Osteoblast (primary cell): ENCODE data around the gene NEMP2. TPM values are rescaled to one million over a fixed set of nuclear protein-coding genes. Genes with fewer than 3 reads are reported as not detected.

Source experiments
- DNase-seq: peaks from one replicate; pipeline ENCODE4 v3.0.0; 2011; ENCODE audit warnings: low spot score, mixed read lengths; ENCODE audit not compliant: insufficient read length; ENCODE audit errors: missing footprints
- H2AFZ ChIP-seq: 2 replicates; pipeline ENCODE4 v1.6.0; 2011; ENCODE audit warnings: mild to moderate bottlenecking, low read length
- H3K27ac ChIP-seq: 2 replicates; pipeline ENCODE4 v1.5.1; 2011; ENCODE audit warnings: mild to moderate bottlenecking, low read depth, low read length, moderate library complexity
- H3K27me3 ChIP-seq: 2 replicates; pipeline ENCODE4 v1.6.0; 2012; ENCODE audit warnings: mild to moderate bottlenecking, control low read depth, inconsistent platforms, low read length, moderate library complexity; ENCODE audit not compliant: insufficient read depth
- H3K36me3 ChIP-seq: 2 replicates; pipeline ENCODE4 v1.5.1; 2011; ENCODE audit warnings: mild to moderate bottlenecking, low read length, control low read depth, moderate library complexity; ENCODE audit not compliant: insufficient read depth
- H3K4me1 ChIP-seq: 2 replicates; pipeline ENCODE4 v1.5.1; 2011; ENCODE audit warnings: mild to moderate bottlenecking, low read length, control low read depth, moderate library complexity; ENCODE audit not compliant: insufficient read depth
- H3K4me2 ChIP-seq: 2 replicates; pipeline ENCODE4 v1.6.0; 2011; ENCODE audit warnings: mild to moderate bottlenecking, low read length; ENCODE audit not compliant: insufficient read depth
- H3K4me3 ChIP-seq: fragments of 200-600 bp; sonication (generic); 3 replicates; pipeline ENCODE4 v1.5.1; 2012; ENCODE audit warnings: mild to moderate bottlenecking, low read length, inconsistent platforms; ENCODE audit not compliant: insufficient read depth
- H3K79me2 ChIP-seq: 2 replicates; pipeline ENCODE4 v1.6.0; 2012; ENCODE audit warnings: mild to moderate bottlenecking, low read length, control low read depth, inconsistent platforms; ENCODE audit not compliant: insufficient read depth
- H3K9me3 ChIP-seq: 2 replicates; pipeline ENCODE4 v1.5.1; 2011; ENCODE audit warnings: low read depth, low read length, control low read depth
- H4K20me1 ChIP-seq: 2 replicates; pipeline ENCODE4 v1.6.0; 2012; ENCODE audit warnings: mild to moderate bottlenecking, low read length, control low read depth; ENCODE audit not compliant: insufficient read depth
- total RNA-seq: library from RNA; depleted of rRNA; stranded (reverse); fragments of >200 nt; gene quantifications from 2 replicates; pipeline ENCODE4 v1.2.3, GENCODE V29; 2012
- TF ChIP-seq, protein P1 (sequence below): IDR thresholded peaks from 2 replicates; pipeline ENCODE4 v1.5.1; 2011; ENCODE audit warnings: mild to moderate bottlenecking, low read depth, low read length, moderate library complexity; ENCODE audit errors: extremely low read depth

Gene NEMP2
- total RNA-seq, 1 donor, result 4.7 TPM

DNA sequence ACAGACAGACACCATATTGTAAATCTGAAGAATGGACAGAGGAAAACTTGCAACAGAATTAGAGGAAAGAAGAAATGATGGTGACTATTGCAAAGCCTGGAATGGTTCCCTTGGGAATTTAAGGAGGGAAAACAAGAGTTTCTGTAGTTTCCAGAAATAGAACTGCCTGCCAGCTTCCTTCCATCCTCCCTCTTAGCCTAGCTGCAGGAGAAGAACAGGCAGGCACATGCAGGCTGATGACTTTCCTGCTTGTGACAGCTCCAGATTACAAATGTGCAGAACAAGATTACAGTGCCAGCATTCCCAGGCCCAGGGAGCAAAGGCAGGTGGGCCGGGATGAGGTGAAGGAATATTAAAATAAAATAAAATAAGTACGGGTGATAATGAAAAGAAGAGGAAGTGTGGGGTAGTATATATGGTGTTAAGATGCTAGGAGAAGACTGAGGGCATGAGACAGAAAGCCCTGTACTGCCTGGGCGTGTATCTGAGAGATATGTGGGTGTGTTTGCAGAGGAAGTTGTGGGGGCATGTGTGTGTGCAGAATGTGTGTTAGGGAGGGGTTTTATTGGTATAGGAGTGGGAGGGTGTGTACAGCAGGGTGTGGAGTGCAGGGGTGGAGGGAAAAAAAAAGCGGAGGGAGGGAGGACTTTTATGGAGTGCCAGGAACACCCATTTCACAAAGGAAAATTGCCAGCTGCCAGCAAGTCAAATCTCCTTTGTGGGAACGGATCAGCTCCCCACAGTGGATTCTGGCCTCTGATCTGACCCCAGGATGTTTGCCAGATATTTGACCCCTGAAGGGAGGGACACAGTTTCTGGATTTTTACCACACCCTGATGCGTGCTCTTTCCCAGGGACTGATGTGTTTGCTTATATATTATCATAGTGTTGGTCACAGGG lies 43.9 kb upstream of the NEMP2 start:
- peak overlapping the region; percentile 3 for H3K4me3 ChIP-seq
- H2AFZ ChIP-seq, result peak overlapping the region; percentile 43
- peaks cover 11% of the 10 kb centered on the region for H3K4me1 ChIP-seq
- H3K27me3 ChIP-seq, result no peaks in the 10 kb centered on the region
- no peaks in the 10 kb centered on the region for H3K36me3 ChIP-seq
- peak; percentile 65 for DNase-seq
- peak overlapping the region; percentile 21 for H3K27ac ChIP-seq
- TF ChIP-seq, protein P1, sequence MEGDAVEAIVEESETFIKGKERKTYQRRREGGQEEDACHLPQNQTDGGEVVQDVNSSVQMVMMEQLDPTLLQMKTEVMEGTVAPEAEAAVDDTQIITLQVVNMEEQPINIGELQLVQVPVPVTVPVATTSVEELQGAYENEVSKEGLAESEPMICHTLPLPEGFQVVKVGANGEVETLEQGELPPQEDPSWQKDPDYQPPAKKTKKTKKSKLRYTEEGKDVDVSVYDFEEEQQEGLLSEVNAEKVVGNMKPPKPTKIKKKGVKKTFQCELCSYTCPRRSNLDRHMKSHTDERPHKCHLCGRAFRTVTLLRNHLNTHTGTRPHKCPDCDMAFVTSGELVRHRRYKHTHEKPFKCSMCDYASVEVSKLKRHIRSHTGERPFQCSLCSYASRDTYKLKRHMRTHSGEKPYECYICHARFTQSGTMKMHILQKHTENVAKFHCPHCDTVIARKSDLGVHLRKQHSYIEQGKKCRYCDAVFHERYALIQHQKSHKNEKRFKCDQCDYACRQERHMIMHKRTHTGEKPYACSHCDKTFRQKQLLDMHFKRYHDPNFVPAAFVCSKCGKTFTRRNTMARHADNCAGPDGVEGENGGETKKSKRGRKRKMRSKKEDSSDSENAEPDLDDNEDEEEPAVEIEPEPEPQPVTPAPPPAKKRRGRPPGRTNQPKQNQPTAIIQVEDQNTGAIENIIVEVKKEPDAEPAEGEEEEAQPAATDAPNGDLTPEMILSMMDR, result no peak
- H3K9me3 ChIP-seq, result no peaks in the 10 kb centered on the region
- no peaks in the 10 kb centered on the region for H4K20me1 ChIP-seq
- H3K4me2 ChIP-seq, result peak overlapping the region; percentile 29
- no peaks in the 10 kb centered on the region for H3K79me2 ChIP-seq

DNA sequence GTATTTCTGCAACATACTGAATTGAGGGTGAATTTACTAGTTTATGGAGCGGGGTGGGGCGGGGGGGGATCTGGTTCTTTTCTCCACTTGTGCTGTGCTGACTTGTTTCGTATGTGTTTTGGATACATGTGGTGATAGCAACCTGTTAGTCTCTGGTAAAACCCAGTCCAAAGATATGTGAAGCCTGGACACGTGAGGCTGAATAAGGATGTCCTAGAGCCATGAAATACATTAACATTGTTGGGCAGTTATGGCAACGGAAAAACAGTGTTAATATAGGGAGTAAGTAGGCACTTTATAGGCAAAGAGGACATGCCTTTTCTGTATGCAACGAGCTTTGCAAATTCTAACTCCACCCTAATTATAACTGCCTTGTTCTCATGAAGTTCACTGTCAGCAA lies 42.1 kb upstream of the NEMP2 start:
- TF ChIP-seq, protein P1, result no peak
- peaks cover 10% of the 10 kb centered on the region for H3K4me1 ChIP-seq
- H3K27me3 ChIP-seq, result no peaks in the 10 kb centered on the region
- no peak for DNase-seq
- no peak overlapping the region for H2AFZ ChIP-seq
- H4K20me1 ChIP-seq, result no peaks in the 10 kb centered on the region
- no peaks in the 10 kb centered on the region for H3K79me2 ChIP-seq
- H3K4me2 ChIP-seq, result no peak overlapping the region
- no peak overlapping the region for H3K27ac ChIP-seq
- no peaks in the 10 kb centered on the region for H3K36me3 ChIP-seq
- no peak overlapping the region for H3K4me3 ChIP-seq
- H3K9me3 ChIP-seq, result no peaks in the 10 kb centered on the region

DNA sequence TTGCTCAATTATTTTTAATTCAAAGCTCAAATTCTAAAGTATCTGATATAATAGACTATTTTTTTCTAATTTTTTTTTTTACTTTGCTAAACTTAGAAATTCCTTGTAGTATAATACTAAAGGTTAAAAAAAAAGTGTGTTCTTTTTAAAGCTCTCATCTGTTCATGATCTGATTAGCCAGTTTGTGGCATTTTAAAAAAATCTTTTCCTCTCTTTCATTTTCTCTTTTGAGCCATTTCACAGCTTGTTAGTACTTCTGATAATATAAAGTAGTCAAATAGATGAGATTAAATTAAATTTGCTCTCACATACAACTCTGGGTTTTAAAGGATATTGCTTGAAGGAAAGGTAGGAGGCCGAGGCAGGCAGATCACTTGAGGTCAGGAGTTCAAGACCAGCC lies 40.7 kb upstream of the NEMP2 start:
- Histone ChIP-seq H4K20me1 (no peaks in the 10 kb centered on the region), H2AFZ (no peak overlapping the region), H3K4me1 (peaks cover 10% of the 10 kb centered on the region), H3K27me3 (no peaks in the 10 kb centered on the region), H3K27ac (no peak overlapping the region), H3K4me2 (no peak overlapping the region), H3K9me3 (no peaks in the 10 kb centered on the region), H3K79me2 (no peaks in the 10 kb centered on the region), H3K36me3 (no peaks in the 10 kb centered on the region), H3K4me3 (no peak overlapping the region)
- TF ChIP-seq, protein P1, result no peak
- no peak for DNase-seq

DNA sequence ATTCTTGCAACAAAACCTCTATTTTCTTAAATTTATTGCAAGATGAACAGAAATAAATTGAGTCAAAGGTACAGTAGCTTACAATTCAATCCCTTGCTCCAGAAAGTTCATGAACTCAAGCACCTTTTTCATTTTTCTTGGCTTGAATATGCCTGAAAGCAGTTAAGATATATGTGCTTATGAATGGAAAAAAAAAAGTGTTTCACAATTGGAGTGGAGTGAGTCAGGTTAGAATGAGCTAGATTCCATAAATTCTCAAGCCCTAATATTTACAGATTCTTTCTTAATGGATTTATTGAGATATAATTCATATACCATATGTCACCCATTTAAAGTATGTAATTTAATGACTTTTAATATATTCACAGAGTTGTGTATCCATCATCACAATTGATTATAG lies 39.6 kb upstream of the NEMP2 start:
- DNase-seq, result no peak
- Histone ChIP-seq H3K4me3 (no peak overlapping the region), H2AFZ (no peak overlapping the region), H3K27ac (no peak overlapping the region), H3K79me2 (no peaks in the 10 kb centered on the region), H3K36me3 (no peaks in the 10 kb centered on the region), H3K27me3 (no peaks in the 10 kb centered on the region), H3K9me3 (no peaks in the 10 kb centered on the region), H4K20me1 (no peaks in the 10 kb centered on the region), H3K4me2 (no peak overlapping the region), H3K4me1 (peaks cover 10% of the 10 kb centered on the region)
- TF ChIP-seq, protein P1, result no peak
